ENCODE data around the gene SPATS2L. TPM values are rescaled to one million over a fixed set of nuclear protein-coding genes. Genes with fewer than 3 reads are reported as not detected.

The SPATS2L gene
- total and polyA plus RNA-seq, 2 of the 13 experiments (the other 11 are each of a cell fraction or from before 2014, with no cell fraction given) = 154 to 212 TPM

- TF ChIP-seq ZNF333 (CRISPR knock-in tag; IDR thresholded peaks at IDR 0.05; ENCODE audit: borderline replicate concordance) (no peak), ZBTB7B (CRISPR knock-in tag; IDR thresholded peaks at IDR 0.05) (peak; percentile 99), FLYWCH1 (CRISPR knock-in tag; IDR thresholded peaks at IDR 0.05) (no peak), ZMYM2 (CRISPR knock-in tag; IDR thresholded peaks at IDR 0.05) (peak; percentile 86), THRA (CRISPR knock-in tag; IDR thresholded peaks at IDR 0.05; ENCODE audit: borderline replicate concordance) (peak; percentile 87), RFXAP (CRISPR knock-in tag; IDR thresholded peaks at IDR 0.05; ENCODE audit: borderline replicate concordance) (no peak), MAFF (IDR thresholded peaks at IDR 0.05; ENCODE audit: low read depth, low read length) (no peak), KDM4B (CRISPR knock-in tag; IDR thresholded peaks at IDR 0.05) (peak; percentile 90; the same call in 1 of the 2 replicates), REL (CRISPR knock-in tag; conservative IDR thresholded peaks at IDR 0.05) (no peak), PRMT3 (CRISPR knock-in tag; IDR thresholded peaks at IDR 0.05; ENCODE audit: borderline replicate concordance, low read depth) (peak; percentile 45; the same call in 1 of the 2 replicates), ZSCAN29 (CRISPR knock-in tag; conservative IDR thresholded peaks at IDR 0.05) (peak; percentile 88), AHDC1 (CRISPR knock-in tag; IDR thresholded peaks at IDR 0.05; ENCODE audit: borderline replicate concordance) (peak; percentile 93), TARDBP (CRISPR knock-in tag; IDR thresholded peaks at IDR 0.05) (peak; percentile 97), ZHX1 (CRISPR knock-in tag; IDR thresholded peaks at IDR 0.05; ENCODE audit: low read depth) (peak; percentile 64; the same call in 1 of the 2 replicates), ATF4 (CRISPR knock-in tag; IDR thresholded peaks at IDR 0.05) (peak in 1 of 2 experiments; percentile 39; a peak in 1 of 4 replicates)
Measured at GRCh38 chr2:200318940-200319435, 12.5 kb downstream of the SPATS2L start (continued).
